Measurements from ENCODE around the gene RBM22. TPM values are rescaled to one million over a fixed set of nuclear protein-coding genes. Genes with fewer than 3 reads are reported as not detected.

RBM22 gene
- total and polyA plus RNA-seq, 2 experiments from 2014 or later = 32.9 to 42.6 TPM

DNA sequence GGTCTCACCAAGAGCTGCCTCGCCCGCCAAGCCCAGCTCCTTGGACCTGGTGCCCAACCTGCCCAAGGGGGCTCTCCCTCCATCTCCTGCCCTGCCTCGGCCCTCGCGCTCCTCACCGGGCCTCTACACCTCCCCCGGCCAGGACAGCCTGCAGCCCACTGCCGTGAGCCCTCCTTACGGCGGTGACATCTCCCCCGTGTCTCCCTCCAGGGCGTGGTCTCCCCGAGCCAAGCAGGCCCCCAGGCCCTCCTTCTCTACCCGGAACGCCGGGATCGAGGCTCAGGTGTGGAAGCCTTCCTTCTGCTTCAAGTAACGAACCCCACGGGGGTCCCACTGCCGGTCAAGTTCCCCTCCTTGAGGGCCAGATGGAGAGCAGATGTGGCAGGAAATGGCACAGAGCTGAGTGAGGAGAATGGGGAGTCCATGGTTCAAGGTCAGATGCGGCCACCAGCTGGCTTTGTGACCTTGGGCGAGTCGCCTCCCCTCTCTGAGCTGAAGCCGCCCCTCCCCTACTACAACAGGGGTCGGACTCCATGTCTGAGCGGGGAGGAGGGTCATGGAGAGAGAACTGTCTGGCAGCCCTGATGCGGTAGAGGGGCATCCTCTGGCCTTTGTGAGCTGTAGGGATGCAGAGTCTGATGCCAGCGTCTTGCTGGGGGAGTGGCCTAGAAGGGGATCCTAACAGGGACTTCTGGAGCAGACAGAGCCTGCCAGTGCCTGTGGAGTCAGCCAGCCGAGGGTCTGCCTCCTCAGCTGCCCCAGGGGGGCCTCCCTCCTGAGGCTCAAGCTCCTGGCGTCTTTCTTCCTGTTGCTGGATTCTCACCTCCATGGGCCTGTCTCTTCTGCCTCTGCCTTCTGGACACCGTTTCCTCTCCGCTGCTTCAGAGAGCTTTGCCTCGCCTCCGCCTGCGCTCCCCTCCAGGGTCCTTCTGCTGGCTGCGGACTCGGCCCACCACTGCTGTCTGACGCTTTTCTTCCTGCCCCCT, 50.5 kb downstream of the RBM22 start:
- H2AFZ ChIP-seq = no peak overlapping the region
- no peaks in the 10 kb centered on the region for H3K9me2 ChIP-seq (replicated peaks; ENCODE audit: insufficient read depth)
- peaks cover 18% of the 10 kb centered on the region for H3K79me2 ChIP-seq
- H3K4me1 ChIP-seq (ENCODE audit: insufficient read depth) = peaks cover 3% of the 10 kb centered on the region
- H3K9me3 ChIP-seq (ENCODE audit: low read depth) = no peaks in the 10 kb centered on the region
- no peak overlapping the region for H3K4me2 ChIP-seq
- H3K27me3 ChIP-seq = no peaks in the 10 kb centered on the region
- no peaks in the 10 kb centered on the region for H3K36me3 ChIP-seq (replicated peaks; ENCODE audit: insufficient read depth, low read depth)
- no peak overlapping the region for H3K4me3 ChIP-seq
- H3K27ac ChIP-seq = no peak overlapping the region
- no peak for DNase-seq (ENCODE audit: low spot score)
- TF ChIP-seq EZH2 (IDR thresholded peaks at IDR 0.05; ENCODE audit: borderline replicate concordance) (no peak), EZH2phosphoT487 (IDR thresholded peaks at IDR 0.05; ENCODE audit: low read depth, severe bottlenecking, unreplicated experiment) (no peak), CTCF (IDR thresholded peaks at IDR 0.05; ENCODE audit: poor library complexity) (no peak)
- WGBS (ENCODE audit: low lambda C conversion rate, missing lambda C conversion rate) = 88% methylated on average over 38 of the region's 38 CpGs
- no peaks in the 10 kb centered on the region for H4K20me1 ChIP-seq (ENCODE audit: insufficient read depth, poor library complexity, severe bottlenecking)

DNA sequence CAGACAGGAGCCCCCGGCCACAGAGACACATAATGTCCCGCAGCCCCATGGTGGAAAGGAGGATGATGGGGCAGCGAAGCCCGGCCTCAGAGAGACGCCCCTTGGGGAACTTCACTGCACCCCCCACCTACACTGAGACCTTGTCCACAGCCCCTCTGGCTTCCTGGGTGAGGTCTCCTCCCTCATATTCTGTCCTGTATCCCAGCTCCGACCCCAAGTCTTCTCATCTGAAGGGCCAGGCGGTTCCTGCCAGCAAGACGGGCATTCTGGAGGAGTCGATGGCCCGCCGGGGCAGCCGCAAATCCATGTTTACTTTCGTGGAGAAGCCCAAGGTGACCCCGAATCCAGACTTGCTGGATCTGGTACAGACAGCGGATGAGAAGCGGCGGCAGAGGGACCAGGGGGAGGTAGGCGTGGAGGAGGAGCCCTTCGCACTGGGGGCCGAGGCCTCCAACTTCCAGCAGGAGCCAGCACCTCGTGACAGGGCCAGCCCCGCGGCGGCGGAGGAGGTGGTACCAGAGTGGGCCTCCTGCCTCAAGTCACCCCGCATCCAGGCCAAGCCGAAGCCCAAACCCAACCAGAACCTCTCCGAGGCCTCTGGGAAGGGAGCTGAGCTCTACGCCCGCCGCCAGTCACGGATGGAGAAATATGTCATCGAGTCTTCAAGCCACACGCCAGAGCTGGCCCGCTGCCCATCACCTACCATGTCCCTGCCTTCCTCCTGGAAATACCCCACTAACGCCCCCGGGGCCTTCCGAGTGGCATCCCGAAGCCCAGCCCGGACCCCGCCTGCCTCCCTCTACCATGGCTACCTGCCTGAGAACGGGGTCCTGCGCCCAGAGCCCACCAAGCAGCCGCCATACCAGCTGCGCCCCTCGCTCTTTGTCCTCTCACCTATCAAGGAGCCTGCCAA, 51.5 kb downstream of the RBM22 start:
- Histone ChIP-seq H3K4me1 (ENCODE audit: insufficient read depth) (peaks cover 12% of the 10 kb centered on the region), H3K9me2 (replicated peaks; ENCODE audit: insufficient read depth) (no peaks in the 10 kb centered on the region), H3K36me3 (replicated peaks; ENCODE audit: insufficient read depth, low read depth) (no peaks in the 10 kb centered on the region), H3K9me3 (ENCODE audit: low read depth) (no peaks in the 10 kb centered on the region), H3K4me2 (no peak overlapping the region), H3K79me2 (peaks cover 26% of the 10 kb centered on the region), H4K20me1 (ENCODE audit: insufficient read depth, poor library complexity, severe bottlenecking) (no peaks in the 10 kb centered on the region), H3K4me3 (no peak overlapping the region), H2AFZ (no peak overlapping the region), H3K27me3 (no peaks in the 10 kb centered on the region), H3K27ac (no peak overlapping the region)
- no peak for DNase-seq (ENCODE audit: low spot score)
- 98% methylated on average over 43 of the region's 46 CpGs for WGBS (ENCODE audit: low lambda C conversion rate, missing lambda C conversion rate)
- no peak for TF ChIP-seq EZH2phosphoT487 (IDR thresholded peaks at IDR 0.05; ENCODE audit: low read depth, severe bottlenecking, unreplicated experiment)
- no peak for TF ChIP-seq CTCF (IDR thresholded peaks at IDR 0.05; ENCODE audit: poor library complexity)
- TF ChIP-seq EZH2 (IDR thresholded peaks at IDR 0.05; ENCODE audit: borderline replicate concordance) = no peak

DNA sequence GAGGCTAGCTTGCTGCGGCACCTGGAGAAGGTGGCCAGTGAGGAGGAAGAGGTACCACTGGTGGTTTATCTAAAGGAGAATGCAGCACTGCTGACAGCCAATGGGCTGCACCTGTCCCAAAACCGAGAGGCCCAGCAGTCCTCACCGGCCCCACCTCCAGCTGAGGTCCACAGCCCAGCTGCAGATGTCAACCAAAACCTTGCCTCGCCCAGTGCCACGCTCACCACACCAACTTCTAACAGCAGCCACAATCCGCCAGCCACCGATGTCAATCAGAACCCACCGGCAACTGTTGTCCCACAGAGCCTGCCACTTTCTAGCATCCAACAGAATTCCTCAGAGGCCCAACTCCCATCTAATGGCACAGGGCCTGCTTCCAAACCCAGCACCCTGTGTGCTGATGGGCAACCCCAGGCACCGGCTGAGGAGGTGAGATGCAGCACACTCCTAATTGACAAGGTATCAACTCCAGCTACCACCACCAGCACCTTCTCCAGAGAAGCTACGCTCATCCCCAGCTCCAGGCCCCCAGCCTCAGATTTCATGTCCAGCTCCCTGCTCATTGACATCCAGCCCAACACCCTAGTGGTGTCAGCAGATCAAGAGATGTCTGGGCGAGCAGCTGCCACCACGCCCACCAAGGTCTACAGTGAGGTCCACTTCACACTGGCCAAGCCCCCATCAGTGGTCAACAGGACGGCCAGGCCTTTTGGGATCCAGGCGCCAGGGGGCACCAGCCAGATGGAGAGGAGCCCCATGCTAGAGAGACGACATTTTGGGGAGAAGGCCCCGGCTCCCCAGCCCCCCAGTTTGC, 52.4 kb downstream of the RBM22 start:
- Histone ChIP-seq H2AFZ (no peak overlapping the region), H3K27me3 (no peaks in the 10 kb centered on the region), H3K4me1 (ENCODE audit: insufficient read depth) (peaks cover 21% of the 10 kb centered on the region), H3K79me2 (peaks cover 34% of the 10 kb centered on the region), H3K27ac (no peak overlapping the region), H4K20me1 (ENCODE audit: insufficient read depth, poor library complexity, severe bottlenecking) (no peaks in the 10 kb centered on the region), H3K9me3 (ENCODE audit: low read depth) (no peaks in the 10 kb centered on the region), H3K36me3 (replicated peaks; ENCODE audit: insufficient read depth, low read depth) (no peaks in the 10 kb centered on the region), H3K4me2 (no peak overlapping the region), H3K9me2 (replicated peaks; ENCODE audit: insufficient read depth) (no peaks in the 10 kb centered on the region), H3K4me3 (no peak overlapping the region)
- 94% methylated on average over 16 of the region's 16 CpGs for WGBS (ENCODE audit: low lambda C conversion rate, missing lambda C conversion rate)
- no peak for DNase-seq (ENCODE audit: low spot score)
- no peak for TF ChIP-seq EZH2phosphoT487 (IDR thresholded peaks at IDR 0.05; ENCODE audit: low read depth, severe bottlenecking, unreplicated experiment)
- TF ChIP-seq CTCF (IDR thresholded peaks at IDR 0.05; ENCODE audit: poor library complexity) = no peak
- no peak for TF ChIP-seq EZH2 (IDR thresholded peaks at IDR 0.05; ENCODE audit: borderline replicate concordance)
